Neural cell (in vitro differentiated cells): ENCODE data around the gene PSEN2. TPM values are rescaled to one million over a fixed set of nuclear protein-coding genes. Genes with fewer than 3 reads are reported as not detected.

Experiments used
- H2AFZ ChIP-seq: fragments of 200-600, 300-800 bp; sonication (generic), shearing (Covaris generic); 2 replicates; pipeline ENCODE4 v1.6.0; 2014; ENCODE audit warnings: low read depth, mild to moderate bottlenecking, antibody characterized with exemption, low read length, moderate library complexity
- H3F3A ChIP-seq: fragments of 200-600 bp; shearing (Covaris generic); 2 replicates; pipeline ENCODE4 v1.6.1; 2016; ENCODE audit warnings: mild to moderate bottlenecking, moderate library complexity, mixed read lengths, antibody characterized with exemption, low read length; ENCODE audit not compliant: insufficient read depth, poor library complexity, severe bottlenecking
- H3K27ac ChIP-seq: fragments of 200-600, 300-800 bp; sonication (generic), shearing (Covaris generic); 2 replicates; pipeline ENCODE4 v1.5.1; 2014; ENCODE audit warnings: mild to moderate bottlenecking, low read length, moderate library complexity
- H3K27me3 ChIP-seq: fragments of 300-800, 200-600 bp; sonication (generic), shearing (Covaris generic); 2 replicates; pipeline ENCODE4 v1.6.0; 2014; ENCODE audit warnings: mild to moderate bottlenecking, low read depth, low read length, moderate library complexity; ENCODE audit not compliant: insufficient read depth
- H3K36me3 ChIP-seq: fragments of 300-800, 200-600 bp; sonication (generic), shearing (Covaris generic); 2 replicates; pipeline ENCODE4 v1.5.1; 2014; ENCODE audit warnings: mild to moderate bottlenecking, antibody characterized with exemption, low read length, moderate library complexity; ENCODE audit not compliant: insufficient read depth
- H3K4me2 ChIP-seq: fragments of 300-800, 200-600 bp; sonication (generic), shearing (Covaris generic); 2 replicates; pipeline ENCODE4 v1.6.0; 2014; ENCODE audit warnings: mild to moderate bottlenecking, low read length
- H3K4me3 ChIP-seq: fragments of 300-800, 200-600 bp; sonication (generic), shearing (Covaris generic); 2 replicates; pipeline ENCODE4 v1.5.1; 2014; ENCODE audit warnings: mild to moderate bottlenecking, low read length, moderate library complexity
- H3K79me2 ChIP-seq: fragments of 200-600 bp; shearing (Covaris generic); replicated peaks from 2 replicates; pipeline ENCODE4 v1.6.0; 2014; ENCODE audit warnings: mild to moderate bottlenecking, low read length, moderate library complexity; ENCODE audit not compliant: insufficient read depth
- H3K9ac ChIP-seq: fragments of 300-800, 200-600 bp; sonication (generic), shearing (Covaris generic); 2 replicates; pipeline ENCODE4 v1.6.1; 2016; ENCODE audit warnings: mild to moderate bottlenecking, low read length, mixed read lengths
- H3K9me2 ChIP-seq: fragments of 200-600 bp; shearing (Covaris generic); 2 replicates; pipeline ENCODE4 v1.6.1; 2016; ENCODE audit warnings: mild to moderate bottlenecking, low read length, mixed read lengths; ENCODE audit not compliant: insufficient read depth
- H3K9me3 ChIP-seq: fragments of 200-600, 300-800 bp; sonication (generic), shearing (Covaris generic); 2 replicates; pipeline ENCODE4 v1.6.1; 2016; ENCODE audit warnings: mild to moderate bottlenecking, mixed run types, low read length, moderate library complexity, mixed read lengths
- H4K20me1 ChIP-seq: fragments of 200-600 bp; shearing (Covaris generic); 2 replicates; pipeline ENCODE4 v1.6.1; 2016; ENCODE audit warnings: mild to moderate bottlenecking, mixed run types; ENCODE audit not compliant: insufficient read depth
- CTCF ChIP-seq: fragments of 450-650 bp; IDR thresholded peaks from 2 replicates; pipeline ENCODE4 v1.5.1; 2014; ENCODE audit warnings: antibody characterized with exemption, mild to moderate bottlenecking, moderate library complexity; ENCODE audit not compliant: poor library complexity, severe bottlenecking
- EP300 ChIP-seq: fragments of 450-650 bp; conservative IDR thresholded peaks from 2 replicates; pipeline ENCODE4 v1.6.1; 2014; ENCODE audit warnings: antibody characterized with exemption, mild to moderate bottlenecking, moderate library complexity; ENCODE audit not compliant: poor library complexity, severe bottlenecking
- EZH2 ChIP-seq: fragments of 200-600, 300-800 bp; shearing (Covaris generic), sonication (generic); IDR thresholded peaks from 2 replicates; pipeline ENCODE4 v1.6.1; 2014; ENCODE audit warnings: antibody characterized with exemption, low read length, borderline replicate concordance, mild to moderate bottlenecking; ENCODE audit not compliant: insufficient read depth, poor library complexity, severe bottlenecking
- MXI1 ChIP-seq: fragments of 450-650 bp; conservative IDR thresholded peaks from 2 replicates; pipeline ENCODE4 v1.6.1; 2014; ENCODE audit warnings: antibody characterized with exemption, mild to moderate bottlenecking; ENCODE audit not compliant: poor library complexity, severe bottlenecking
- POLR2AphosphoS5 ChIP-seq: IDR thresholded peaks from 2 replicates; pipeline ENCODE4 v1.6.1; 2012
- RAD21 ChIP-seq: fragments of 450-650 bp; conservative IDR thresholded peaks from 2 replicates; pipeline ENCODE4 v1.6.1; 2014; ENCODE audit warnings: antibody characterized with exemption, mild to moderate bottlenecking, moderate library complexity
- REST ChIP-seq: IDR thresholded peaks from 2 replicates; pipeline ENCODE4 v1.6.1; 2012; ENCODE audit warnings: borderline replicate concordance
- SMC3 ChIP-seq: fragments of 450-650 bp; conservative IDR thresholded peaks from 2 replicates; pipeline ENCODE4 v1.6.1; 2014; ENCODE audit warnings: antibody characterized with exemption, mild to moderate bottlenecking, moderate library complexity; ENCODE audit not compliant: poor library complexity
- TAF1 ChIP-seq: IDR thresholded peaks from 2 replicates; pipeline ENCODE4 v1.6.1; 2012; ENCODE audit warnings: low read depth
- polyA plus RNA-seq: library from polyadenylated mRNA; depleted of rRNA; stranded (reverse); fragments of >200 nt; gene quantifications from 2 replicates; pipeline ENCODE4 v1.2.3, GENCODE V29; 2014

Gene PSEN2
- polyA plus RNA-seq, 1 donor from 2014 or later = 12.9 TPM

GRCh38 chr1:226873771-226874578, 3.6 kb downstream of the PSEN2 start (continued):
- TF ChIP-seq REST = no peak

- Histone ChIP-seq H3K27ac (no peak overlapping the region), H4K20me1 (no peaks in the 10 kb centered on the region), H3K9me3 (no peaks in the 10 kb centered on the region), H3K36me3 (no peaks in the 10 kb centered on the region), H3K9me2 (no peaks in the 10 kb centered on the region), H3F3A (no peaks in the 10 kb centered on the region), H3K79me2 (no peaks in the 10 kb centered on the region), H3K9ac (no peak overlapping the region), H2AFZ (no peak overlapping the region), H3K4me3 (no peak overlapping the region), H3K4me2 (no peak overlapping the region), H3K27me3 (no peaks in the 10 kb centered on the region)
- TF ChIP-seq SMC3 (no peak), EZH2 (no peak)
These were observed 4.4 kb downstream of the PSEN2 start for GRCh38 chr1:226874579-226875425.

- Histone ChIP-seq H3K4me2 (no peak overlapping the region), H3K9ac (no peak overlapping the region), H3K36me3 (no peaks in the 10 kb centered on the region), H3K9me3 (no peaks in the 10 kb centered on the region), H3K4me3 (no peak overlapping the region), H4K20me1 (no peaks in the 10 kb centered on the region), H3K79me2 (no peaks in the 10 kb centered on the region), H3K27ac (no peak overlapping the region), H3K9me2 (no peaks in the 10 kb centered on the region), H3K27me3 (no peaks in the 10 kb centered on the region), H2AFZ (no peak overlapping the region), H3F3A (no peaks in the 10 kb centered on the region)
- no peak for TF ChIP-seq EP300
These were observed 5.4 kb downstream of the PSEN2 start for GRCh38 chr1:226875641-226876295.

- Histone ChIP-seq H4K20me1 (no peaks in the 10 kb centered on the region), H3K9me2 (no peaks in the 10 kb centered on the region), H3F3A (no peaks in the 10 kb centered on the region), H3K27ac (no peak overlapping the region), H3K4me2 (no peak overlapping the region), H3K36me3 (no peaks in the 10 kb centered on the region), H3K9ac (no peak overlapping the region), H3K79me2 (no peaks in the 10 kb centered on the region), H3K27me3 (no peaks in the 10 kb centered on the region), H2AFZ (no peak overlapping the region), H3K9me3 (no peaks in the 10 kb centered on the region), H3K4me3 (no peak overlapping the region)
- TF ChIP-seq EZH2 (no peak), POLR2AphosphoS5 (no peak), EP300 (no peak), TAF1 (no peak), RAD21 (no peak), CTCF (no peak), SMC3 (no peak), MXI1 (no peak)
These were observed 7.3 kb downstream of the PSEN2 start for GRCh38 chr1:226877669-226878068.
